Loucy (cell line): ENCODE measurements around the gene FMN1.
A peak's percentile ranks its signal among the peaks of the same experiment; 100 is the strongest.

Experiments used
- H2AFZ ChIP-seq: fragments of 200-600 bp; sonication (generic); 2 replicates; pipeline ENCODE4 v1.6.0; 2016; ENCODE audit warnings: antibody characterized with exemption, mild to moderate bottlenecking, low read length, moderate library complexity
- H3F3A ChIP-seq: fragments of 200-600 bp; 2 replicates; pipeline ENCODE4 v1.6.0; 2016; ENCODE audit warnings: antibody characterized with exemption, low read depth, mild to moderate bottlenecking
- H3K27me3 ChIP-seq: fragments of 200-600 bp; sonication (generic); 2 replicates; pipeline ENCODE4 v1.6.1; 2014; ENCODE audit warnings: low read length, mild to moderate bottlenecking; ENCODE audit not compliant: insufficient read depth, poor library complexity, severe bottlenecking
- H3K36me3 ChIP-seq: fragments of 200-600 bp; sonication (generic); 2 replicates; pipeline ENCODE4 v1.6.1; 2016; ENCODE audit warnings: low read length; ENCODE audit not compliant: insufficient read depth
- H3K4me1 ChIP-seq: fragments of 200-600 bp; sonication (generic); 2 replicates; pipeline ENCODE4 v1.5.1; 2014; ENCODE audit warnings: low read length, mild to moderate bottlenecking; ENCODE audit not compliant: insufficient read depth, poor library complexity, severe bottlenecking
- H3K4me2 ChIP-seq: fragments of 200-600 bp; sonication (generic); 2 replicates; pipeline ENCODE4 v1.6.0; 2014; ENCODE audit warnings: antibody characterized with exemption, low read length, low read depth, mild to moderate bottlenecking; ENCODE audit not compliant: poor library complexity, severe bottlenecking
- H3K4me3 ChIP-seq: fragments of 200-600 bp; sonication (generic); 2 replicates; pipeline ENCODE4 v1.5.1; 2014; ENCODE audit warnings: low read length, mild to moderate bottlenecking, mixed read lengths; ENCODE audit not compliant: poor library complexity, severe bottlenecking
- H3K79me2 ChIP-seq: fragments of 200-600 bp; sonication (generic); 2 replicates; pipeline ENCODE4 v1.6.1; 2014; ENCODE audit warnings: low read length; ENCODE audit not compliant: insufficient read depth
- H3K9ac ChIP-seq: fragments of 200-600 bp; sonication (generic); 2 replicates; pipeline ENCODE4 v1.6.0; 2014; ENCODE audit warnings: mild to moderate bottlenecking, low read depth, low read length, moderate library complexity; ENCODE audit not compliant: poor library complexity, severe bottlenecking
- H3K9me2 ChIP-seq: fragments of 200-600 bp; sonication (generic); replicated peaks from 2 replicates; pipeline ENCODE4 v1.6.1; 2016; ENCODE audit warnings: low read depth, low read length, mixed read lengths
- H3K9me3 ChIP-seq: fragments of 200-600 bp; sonication (generic); 2 replicates; pipeline ENCODE4 v1.6.1; 2014; ENCODE audit warnings: mild to moderate bottlenecking, antibody characterized with exemption, low read length, low read depth; ENCODE audit not compliant: insufficient read depth
- H4K20me1 ChIP-seq: fragments of 200-600 bp; sonication (generic); 2 replicates; pipeline ENCODE4 v1.6.0; 2014; ENCODE audit warnings: antibody characterized with exemption, low read length, mild to moderate bottlenecking; ENCODE audit not compliant: insufficient read depth, poor library complexity, severe bottlenecking
- CTCF ChIP-seq: fragments of 200-600 bp; sonication (generic); conservative IDR thresholded peaks from 2 replicates; pipeline ENCODE4 v1.5.1; 2014; ENCODE audit warnings: mild to moderate bottlenecking, antibody characterized with exemption, low read length
- EZH2phosphoT487 ChIP-seq: fragments of 200-600 bp; IDR thresholded peaks from 2 replicates; pipeline ENCODE4 v1.6.1; 2018; ENCODE audit warnings: antibody characterized with exemption, mild to moderate bottlenecking, moderate library complexity, borderline replicate concordance

Gene FMN1

GRCh38 chr15:33124811-33125210 is 69.7 kb downstream of the FMN1 start:
- no peak overlapping the region for H2AFZ ChIP-seq
- peaks cover 4% of the 10 kb centered on the region; the same call in 1 of the 2 replicates for H3F3A ChIP-seq

DNA sequence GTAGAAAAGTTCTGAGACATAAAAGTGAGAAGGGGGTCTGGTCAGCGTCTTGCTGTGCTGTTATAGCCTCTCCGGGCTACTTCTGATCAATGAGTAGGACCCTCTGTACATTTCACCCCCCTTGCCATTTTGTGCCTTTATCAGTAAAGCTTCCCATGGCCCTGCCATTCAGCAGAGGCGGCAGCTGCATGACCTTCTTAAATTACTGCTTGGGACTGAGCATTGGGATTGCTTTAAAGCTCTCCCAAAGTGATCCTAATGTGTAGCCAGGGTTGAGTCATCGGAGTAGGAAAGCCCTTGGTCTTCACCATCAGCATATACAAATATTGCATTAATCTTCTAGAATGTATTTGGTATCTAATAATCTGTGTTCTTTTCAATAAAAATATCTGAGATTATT is 70.2 kb downstream of the FMN1 start:
- Histone ChIP-seq H3K4me1 (peaks cover 47% of the 10 kb centered on the region), H3K79me2 (no peaks in the 10 kb centered on the region), H4K20me1 (no peaks in the 10 kb centered on the region), H3K9ac (no peak overlapping the region), H3K9me3 (no peaks in the 10 kb centered on the region), H3K36me3 (no peaks in the 10 kb centered on the region), H2AFZ (no peak overlapping the region), H3K4me2 (peak overlapping the region; percentile 19), H3K4me3 (no peak overlapping the region), H3F3A (peaks cover 4% of the 10 kb centered on the region; the same call in 1 of the 2 replicates), H3K27me3 (no peaks in the 10 kb centered on the region), H3K9me2 (no peaks in the 10 kb centered on the region)
- TF ChIP-seq EZH2phosphoT487 = no peak
- no peak for TF ChIP-seq CTCF

More at GRCh38 chr15:33124811-33125210, 69.7 kb downstream of the FMN1 start:
- no peaks in the 10 kb centered on the region for H3K36me3 ChIP-seq
- no peaks in the 10 kb centered on the region for H3K79me2 ChIP-seq
- no peaks in the 10 kb centered on the region for H3K9me3 ChIP-seq
- H3K4me2 ChIP-seq = peak overlapping the region; percentile 73
- peaks cover 47% of the 10 kb centered on the region for H3K4me1 ChIP-seq
- H3K27me3 ChIP-seq = no peaks in the 10 kb centered on the region
- H4K20me1 ChIP-seq = no peaks in the 10 kb centered on the region
- H3K9ac ChIP-seq = no peak overlapping the region
- H3K4me3 ChIP-seq = no peak overlapping the region
- no peak for TF ChIP-seq CTCF
- no peak for TF ChIP-seq EZH2phosphoT487
- H3K9me2 ChIP-seq = no peaks in the 10 kb centered on the region

DNA sequence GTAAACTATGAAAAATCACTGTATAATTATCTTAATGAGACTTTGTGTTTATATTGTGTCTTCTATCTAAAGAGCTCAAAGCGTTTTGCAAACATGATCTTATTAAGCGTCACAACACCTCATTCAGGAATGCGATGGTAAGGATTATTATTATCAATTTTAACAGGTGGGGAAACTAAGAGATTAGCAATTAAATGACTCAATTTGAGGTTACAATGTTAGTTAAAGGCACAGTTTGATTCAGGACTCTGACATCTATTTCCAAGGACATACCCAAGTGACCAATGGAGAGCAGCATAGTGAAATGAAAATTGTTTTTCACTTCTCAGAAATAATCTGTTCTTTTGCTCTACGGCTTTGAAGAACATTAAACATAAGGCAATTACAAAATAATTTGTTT is 74.6 kb downstream of the FMN1 start:
- no peaks in the 10 kb centered on the region for H3K79me2 ChIP-seq
- no peaks in the 10 kb centered on the region for H3K9me3 ChIP-seq
- H4K20me1 ChIP-seq = no peaks in the 10 kb centered on the region
- H2AFZ ChIP-seq = no peak overlapping the region
- no peak overlapping the region for H3K9ac ChIP-seq
- H3K9me2 ChIP-seq = no peaks in the 10 kb centered on the region
- no peak overlapping the region for H3K4me2 ChIP-seq
- no peaks in the 10 kb centered on the region for H3F3A ChIP-seq
- H3K36me3 ChIP-seq = no peaks in the 10 kb centered on the region
- no peaks in the 10 kb centered on the region for H3K27me3 ChIP-seq
- TF ChIP-seq CTCF (no peak), EZH2phosphoT487 (no peak)
- H3K4me1 ChIP-seq = peaks cover 15% of the 10 kb centered on the region
- H3K4me3 ChIP-seq = no peak overlapping the region
